Frontal cortex (tissue), 4 donors: ENCODE results near the gene NEDD1. TPM values are rescaled to one million over a fixed set of nuclear protein-coding genes. Genes with fewer than 3 reads are reported as not detected.

Experiments
- DNase-seq, 2 donors: peaks; one replicate each; pipeline ENCODE4 v3.0.0; 2012; ENCODE audit warnings: low spot score in 2 of 2
- FAIRE-seq: peaks from 2 replicates; lab custom pipeline; 2012; peaks lifted over from hg19 to GRCh38; lab: Jason Lieb, UNC
- total RNA-seq: library from RNA; depleted of rRNA; stranded (reverse); fragments of >200 nt; gene quantifications from one replicate; pipeline ENCODE4 v1.2.3, GENCODE V29; 2014
- donor health status: control.
- donor health status: control.
- donor health status: control.

The NEDD1 gene
- total RNA-seq, 1 donor from 2014 or later = 13.9 TPM

- DNase-seq (no peak), FAIRE-seq (no peak)
Measured at GRCh38 chr12:96892104-96892503, 15.0 kb upstream of the NEDD1 start.

- FAIRE-seq = no peak
- no peak for DNase-seq
Measured at GRCh38 chr12:96897421-96897820, 9.6 kb upstream of the NEDD1 start.

- FAIRE-seq (no peak), DNase-seq (no peak)
Measured at GRCh38 chr12:96901175-96901574, 5.9 kb upstream of the NEDD1 start.

- FAIRE-seq = no peak
Measured at GRCh38 chr12:96902076-96902475, 5.0 kb upstream of the NEDD1 start.

GRCh38 chr12:96906498-96906848 is 584 bp upstream of the NEDD1 start:
- DNase-seq (no peak), FAIRE-seq (no peak)

More at GRCh38 chr12:96902076-96902475, 5.0 kb upstream of the NEDD1 start:
- DNase-seq = no peak

- DNase-seq (no peak), FAIRE-seq (no peak)
Measured at GRCh38 chr12:96907671-96908422, 790 bp downstream of the NEDD1 start.

GRCh38 chr12:96908423-96908675 is 1.3 kb downstream of the NEDD1 start:
- FAIRE-seq = no peak

GRCh38 chr12:96912261-96912660 is 5.2 kb downstream of the NEDD1 start:
- FAIRE-seq (no peak), DNase-seq (no peak)

More at GRCh38 chr12:96908423-96908675, 1.3 kb downstream of the NEDD1 start:
- DNase-seq = no peak

GRCh38 chr12:96912943-96913342 is 5.9 kb downstream of the NEDD1 start:
- FAIRE-seq = no peak

GRCh38 chr12:96919510-96920210 is 12.6 kb downstream of the NEDD1 start:
- DNase-seq (no peak), FAIRE-seq (no peak)

More at GRCh38 chr12:96912943-96913342, 5.9 kb downstream of the NEDD1 start:
- DNase-seq = no peak

- FAIRE-seq = no peak
Measured at GRCh38 chr12:96948782-96949181, 41.7 kb downstream of the NEDD1 start.

GRCh38 chr12:96979532-96979931 is 72.5 kb downstream of the NEDD1 start:
- no peak for FAIRE-seq
- DNase-seq = no peak

More at GRCh38 chr12:96948782-96949181, 41.7 kb downstream of the NEDD1 start:
- no peak for DNase-seq

GRCh38 chr12:96980991-96981414 is 73.9 kb downstream of the NEDD1 start:
- FAIRE-seq (no peak), DNase-seq (peak in 1 of 2 donors; percentile 33)

- FAIRE-seq = no peak
- DNase-seq = no peak
Measured at GRCh38 chr12:96981911-96982310, 74.9 kb downstream of the NEDD1 start.

- FAIRE-seq (no peak), DNase-seq (no peak)
Measured at GRCh38 chr12:96982671-96983070, 75.6 kb downstream of the NEDD1 start.

- DNase-seq (peak in 1 of 2 donors; percentile 32), FAIRE-seq (no peak)
Measured at GRCh38 chr12:96985515-96986362, 78.7 kb downstream of the NEDD1 start.

GRCh38 chr12:96986883-96987523 is 79.9 kb downstream of the NEDD1 start:
- peak; percentile 96 for FAIRE-seq
- peak; percentile 38 to 53 for DNase-seq

- no peak for DNase-seq
- no peak for FAIRE-seq
Measured at GRCh38 chr12:96988919-96989318, 81.9 kb downstream of the NEDD1 start.

- DNase-seq (no peak), FAIRE-seq (no peak)
Measured at GRCh38 chr12:96989916-96990315, 82.9 kb downstream of the NEDD1 start.

- no peak for DNase-seq
- FAIRE-seq = no peak
Measured at GRCh38 chr12:96994900-96995299, 87.8 kb downstream of the NEDD1 start.
